Hippocampal formation (tissue), 2 donors: ENCODE measurements around the gene PRIM2.
"Not testable (repeated sequence)": the region's sequence is repeated elsewhere in the genome, so short reads cannot be mapped to it uniquely, and the experiment has no call there.

Experiments
- DNase-seq, 2 donors: peaks; one replicate each; lab custom pipeline; 2025; lab: John Stamatoyannopoulos, UW

The PRIM2 gene

DNA sequence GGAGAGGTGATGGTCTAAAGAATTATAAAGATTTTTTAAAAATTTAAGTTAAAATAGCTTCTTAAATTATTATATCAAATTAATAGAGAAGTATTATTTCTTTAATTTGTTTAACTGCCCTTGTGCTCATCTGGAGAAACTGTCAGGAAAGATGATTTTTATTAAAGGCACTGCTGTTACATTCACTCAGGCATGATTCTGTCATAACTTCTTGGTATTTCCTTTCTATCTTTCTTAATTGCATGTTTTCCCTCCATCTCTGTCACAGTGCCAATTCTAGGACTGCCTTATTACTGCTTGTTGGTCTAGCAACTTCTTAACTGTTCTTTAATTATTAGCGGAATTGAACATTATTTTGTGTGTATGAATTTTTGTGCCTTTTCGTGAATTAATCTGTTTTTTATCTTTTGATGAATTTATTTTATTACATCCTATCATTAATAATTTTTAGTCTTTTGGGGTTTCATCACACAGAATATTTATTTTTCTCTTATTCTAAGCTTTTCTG is 47.7 kb downstream of the PRIM2 start:
- not testable (repeated sequence) for DNase-seq

DNA sequence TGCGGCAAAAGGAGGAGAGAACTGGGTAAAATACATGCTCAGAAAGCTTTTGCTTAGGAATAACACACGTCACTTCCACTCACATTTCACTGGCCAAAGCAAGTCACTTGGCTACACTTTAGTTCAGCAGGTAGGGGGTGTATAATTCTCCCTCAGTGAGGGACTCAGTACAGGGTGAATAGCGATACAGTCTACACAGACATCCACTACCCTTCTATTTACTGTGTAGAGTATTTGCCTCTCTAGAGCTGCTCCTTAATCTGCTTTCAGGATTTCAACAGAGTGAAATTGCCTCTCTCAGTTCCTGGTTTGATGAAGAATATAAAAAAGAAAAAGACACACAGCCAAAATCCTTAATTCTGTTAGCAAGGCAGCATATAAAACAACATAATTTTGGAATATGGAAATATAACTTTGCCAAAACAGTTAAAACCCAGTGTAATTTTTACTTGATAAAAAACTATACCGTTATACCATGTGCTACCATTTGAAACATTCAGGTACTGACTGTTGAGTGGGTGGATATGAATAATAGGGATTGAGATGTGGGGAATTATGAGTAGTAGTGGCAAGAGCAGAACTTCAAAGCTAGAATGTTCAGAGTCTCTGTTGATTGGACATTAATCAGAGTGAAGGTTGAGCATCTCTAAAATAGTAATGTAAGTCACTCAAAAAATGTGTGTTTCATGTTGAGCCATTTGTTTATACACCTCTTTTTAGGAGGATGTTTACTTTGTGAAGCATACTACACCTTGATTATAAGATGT is 51.7 kb downstream of the PRIM2 start:
- not testable (repeated sequence) for DNase-seq

- DNase-seq, result not testable (repeated sequence)
These were observed 54.3 kb downstream of the PRIM2 start for GRCh38 chr6:57371779-57372178.

- DNase-seq, result not testable (repeated sequence)
These were observed 57.3 kb downstream of the PRIM2 start for GRCh38 chr6:57374764-57375163.

- not testable (repeated sequence) for DNase-seq
These were observed 58.7 kb downstream of the PRIM2 start for GRCh38 chr6:57376083-57376482.

DNA sequence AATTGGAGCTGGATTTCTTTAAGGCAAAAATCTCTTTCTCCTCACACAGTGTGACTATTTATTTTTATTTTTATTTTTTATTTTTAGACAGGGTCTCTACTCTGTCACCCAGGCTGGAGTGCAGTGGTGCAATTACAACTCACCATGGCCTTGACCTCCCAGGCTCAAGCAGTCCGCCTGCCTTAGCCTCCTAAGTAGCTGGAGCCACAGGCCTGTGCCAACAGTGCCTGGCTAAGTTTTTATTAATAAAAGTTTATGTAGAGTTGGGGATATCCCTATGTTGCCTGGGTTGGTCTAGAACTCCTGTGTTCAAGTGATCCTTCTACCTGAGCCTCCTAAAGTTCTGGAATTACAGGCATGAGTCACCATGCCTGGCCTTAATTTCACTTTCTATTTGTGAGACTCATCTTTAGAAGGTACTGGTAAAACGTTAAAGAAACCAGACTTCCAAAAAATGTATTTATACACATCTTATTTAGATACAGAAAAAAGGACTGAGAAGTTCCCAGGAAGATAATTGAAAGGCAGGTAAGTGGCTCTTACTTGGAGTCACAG is 71.7 kb downstream of the PRIM2 start:
- DNase-seq, result not testable (repeated sequence)

DNA sequence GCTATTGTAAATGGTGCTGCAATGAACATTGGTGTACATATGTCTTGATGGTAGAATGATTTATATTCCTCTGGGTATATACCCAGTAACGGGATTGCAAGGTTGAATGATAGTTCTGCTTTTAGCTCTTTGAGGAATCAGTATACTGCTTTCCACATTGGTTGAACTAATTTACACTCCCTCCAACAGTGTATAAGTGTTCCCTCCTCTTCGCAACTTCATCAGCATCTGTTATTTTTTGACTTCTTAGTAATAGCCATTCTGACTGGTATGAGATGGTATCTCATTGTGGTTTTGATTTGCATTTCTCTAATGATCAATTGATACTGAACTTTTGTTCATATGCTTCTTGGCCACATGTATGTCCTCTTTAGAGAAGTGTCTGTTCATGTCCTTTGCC is 73.4 kb downstream of the PRIM2 start:
- not testable (repeated sequence) for DNase-seq

DNA sequence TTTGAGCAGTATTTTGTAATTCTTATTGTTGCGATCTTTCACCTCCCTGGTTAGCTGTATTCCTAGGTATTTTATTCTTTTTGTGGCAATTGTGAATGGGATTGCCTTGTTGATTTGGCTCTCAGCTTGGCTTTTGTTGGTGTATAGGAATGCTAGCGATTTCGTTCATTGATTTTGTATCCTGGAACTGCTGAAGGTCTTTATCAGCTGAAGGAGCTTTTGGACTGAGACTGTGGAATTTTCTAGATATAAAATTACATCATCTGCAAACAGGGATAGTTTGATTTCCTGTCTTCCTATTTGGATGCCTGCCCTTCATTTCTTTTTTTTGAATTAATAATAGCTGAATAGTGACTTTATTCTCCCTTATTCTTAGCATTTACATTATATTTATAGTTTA is 74.6 kb downstream of the PRIM2 start:
- not testable (repeated sequence) for DNase-seq

DNA sequence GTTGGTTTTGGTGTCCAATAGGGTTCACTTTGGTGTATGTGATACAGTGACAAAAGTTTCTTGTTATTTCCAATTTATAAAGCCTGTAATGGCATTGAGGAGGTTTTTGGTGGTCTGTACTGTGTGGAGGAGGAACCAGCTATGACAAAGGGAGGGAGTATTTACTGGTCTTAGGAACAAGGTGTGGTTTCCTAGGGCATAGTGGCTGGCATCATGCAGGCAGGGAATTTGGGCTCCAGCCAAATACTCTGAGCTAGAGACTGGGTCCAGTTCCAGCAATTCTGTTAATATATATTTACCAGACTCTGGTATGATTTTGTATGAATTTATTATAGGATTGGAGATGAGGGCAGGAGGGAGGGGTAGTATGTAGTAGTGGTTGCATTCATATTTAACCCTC is 101.9 kb downstream of the PRIM2 start:
- not testable (repeated sequence) for DNase-seq

DNA sequence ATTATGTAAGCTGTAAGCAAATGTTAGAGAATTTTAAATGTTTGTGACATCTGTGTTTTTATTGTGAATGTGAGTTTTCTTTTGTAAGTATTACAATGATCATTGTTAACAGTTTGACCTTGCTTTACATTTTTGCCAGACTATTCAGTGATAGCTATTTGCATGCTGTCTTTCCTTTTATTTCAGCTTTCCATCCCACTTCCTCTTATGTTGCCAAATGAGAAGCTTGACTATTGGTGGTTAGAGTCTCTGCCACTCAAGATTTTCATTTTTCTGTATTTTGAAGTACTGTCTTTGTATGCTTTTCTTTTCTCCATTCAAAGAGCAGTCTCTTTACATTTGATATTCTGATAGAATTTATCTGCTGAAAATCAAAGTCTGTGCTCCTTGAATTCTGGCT is 104.1 kb downstream of the PRIM2 start:
- no peak for DNase-seq

DNA sequence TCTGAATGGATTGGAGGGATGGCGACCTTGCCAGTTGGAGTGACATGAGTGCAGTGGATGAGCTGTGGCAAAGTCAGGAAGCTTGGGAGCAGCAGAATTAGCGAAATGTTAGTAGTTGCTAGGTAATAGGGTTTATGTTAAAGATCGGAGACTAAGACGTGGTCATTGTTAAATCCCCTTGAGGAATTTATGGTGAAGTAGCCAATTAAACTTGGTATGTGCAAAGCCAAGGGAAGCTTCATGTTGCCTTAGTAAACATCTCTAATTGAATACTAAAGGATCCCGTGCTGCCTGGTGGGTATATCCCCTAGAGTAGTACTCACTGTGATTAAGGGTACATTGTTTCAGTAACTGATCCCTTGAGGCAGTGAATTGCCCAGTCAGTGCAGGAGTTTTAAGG is 106.0 kb downstream of the PRIM2 start:
- DNase-seq, result no peak

- not testable (repeated sequence) for DNase-seq
These were observed 114.3 kb downstream of the PRIM2 start for GRCh38 chr6:57431742-57432141.

- no peak for DNase-seq
These were observed 114.7 kb downstream of the PRIM2 start for GRCh38 chr6:57432157-57432556.

GRCh38 chr6:57432919-57433684 is 115.7 kb downstream of the PRIM2 start:
- no peak for DNase-seq

DNA sequence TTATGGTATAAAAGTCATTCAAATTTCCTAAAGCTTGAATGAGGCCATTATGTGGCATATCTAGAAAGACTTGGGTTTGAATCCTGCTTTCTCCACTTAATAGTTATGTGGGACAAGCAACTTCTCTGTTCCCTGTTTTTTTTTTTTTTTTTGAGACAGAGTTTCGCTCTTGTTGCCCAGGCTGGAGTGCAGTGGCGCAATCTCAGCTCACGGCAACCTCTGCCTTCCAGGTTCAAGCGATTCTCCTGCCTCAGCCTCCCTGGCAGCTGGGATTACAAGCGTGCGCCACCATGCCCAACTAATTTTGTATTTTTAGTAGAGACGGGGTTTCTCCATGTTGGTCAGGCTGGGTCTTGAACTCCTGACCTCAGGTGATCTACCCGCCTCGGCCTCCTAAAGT is 116.4 kb downstream of the PRIM2 start:
- not testable (repeated sequence) for DNase-seq

- DNase-seq, result no peak
These were observed 117.5 kb downstream of the PRIM2 start for GRCh38 chr6:57434944-57435343.

- no peak for DNase-seq
These were observed 118.2 kb downstream of the PRIM2 start for GRCh38 chr6:57435475-57436160.

GRCh38 chr6:57440735-57441134 is 123.3 kb downstream of the PRIM2 start:
- not testable (repeated sequence) for DNase-seq

DNA sequence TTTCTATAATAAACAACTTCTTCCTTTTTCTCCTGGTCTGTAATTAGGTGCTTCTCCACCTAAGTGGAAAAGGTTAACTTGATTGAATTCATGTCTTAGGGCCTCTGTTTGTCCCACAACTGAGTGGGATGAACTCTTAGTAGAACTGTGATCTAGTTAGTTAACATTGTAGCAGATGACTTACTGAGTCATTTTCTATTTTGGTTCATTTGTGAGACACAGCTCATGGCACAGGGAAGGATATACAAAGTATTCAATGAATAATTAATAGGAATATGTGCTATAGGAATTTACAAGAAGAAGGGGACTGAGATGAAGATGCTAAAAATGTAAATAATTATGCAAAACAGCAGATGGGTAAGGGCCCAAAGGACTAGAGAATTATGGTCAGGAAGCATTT is 124.7 kb downstream of the PRIM2 start:
- not testable (repeated sequence) for DNase-seq

GRCh38 chr6:57443181-57443580 is 125.8 kb downstream of the PRIM2 start:
- not testable (repeated sequence) for DNase-seq

- not testable (repeated sequence) for DNase-seq
These were observed 127.4 kb downstream of the PRIM2 start for GRCh38 chr6:57444787-57445186.

GRCh38 chr6:57445379-57445778 is 127.9 kb downstream of the PRIM2 start:
- not testable (repeated sequence) for DNase-seq
